HG03139 (cell line): ENCODE measurements around the gene HBQ1.
"Not testable (repeated sequence)": the region's sequence is repeated elsewhere in the genome, so short reads cannot be mapped to it uniquely, and the experiment has no call there.

Experiments
- ATAC-seq: cut with Tn5 transposase; IDR thresholded peaks from one replicate; pipeline ENCODE4 v1.9.1; 2021; ENCODE audit not compliant: unreplicated experiment

HBQ1 gene

GRCh38 chr16:180101-180675 lies at the start of gene HBQ1:
Gene HBQ1, plus strand, starts transcription at chr16:180459. Its CDS starts 28 bp downstream, at chr16:180487.
- no peak for ATAC-seq

- ATAC-seq, result no peak
Measured at GRCh38 chr16:130533-131173, 49.6 kb upstream of the HBQ1 start.

GRCh38 chr16:132120-132519 lies 48.1 kb upstream of the HBQ1 start:
- no peak for ATAC-seq

- ATAC-seq, result no peak
Measured at GRCh38 chr16:133716-134115, 46.5 kb upstream of the HBQ1 start.

- no peak for ATAC-seq
Measured at GRCh38 chr16:138049-138417, 42.2 kb upstream of the HBQ1 start.

GRCh38 chr16:140175-140857 lies 39.9 kb upstream of the HBQ1 start:
- ATAC-seq, result no peak

- no peak for ATAC-seq
Measured at GRCh38 chr16:142405-142967, 37.8 kb upstream of the HBQ1 start.

GRCh38 chr16:143047-143446 lies 37.2 kb upstream of the HBQ1 start:
- ATAC-seq, result no peak

GRCh38 chr16:143456-143855 lies 36.8 kb upstream of the HBQ1 start:
- no peak for ATAC-seq

GRCh38 chr16:144797-145252 lies 35.4 kb upstream of the HBQ1 start:
- ATAC-seq, result no peak

- ATAC-seq, result no peak
Measured at GRCh38 chr16:146646-147045, 33.6 kb upstream of the HBQ1 start.

- no peak for ATAC-seq
Measured at GRCh38 chr16:149024-149660, 31.1 kb upstream of the HBQ1 start.

GRCh38 chr16:152141-153128 lies 27.8 kb upstream of the HBQ1 start, which contains the start of gene HBZ:
Gene HBZ, plus strand, starts transcription at chr16:152644. Its CDS starts 266 bp downstream, at chr16:152910.
- ATAC-seq, result no peak

GRCh38 chr16:153129-153521 lies 27.1 kb upstream of the HBQ1 start:
- not testable (repeated sequence) for ATAC-seq

GRCh38 chr16:153550-154216 lies 26.6 kb upstream of the HBQ1 start:
- not testable (repeated sequence) for ATAC-seq

GRCh38 chr16:154217-155030 lies 25.8 kb upstream of the HBQ1 start:
- no peak for ATAC-seq

- no peak for ATAC-seq
Measured at GRCh38 chr16:155031-155398, 25.2 kb upstream of the HBQ1 start.

- no peak for ATAC-seq
Measured at GRCh38 chr16:159136-159849, 21.0 kb upstream of the HBQ1 start.
